ENCODE data around the gene CLEC5A.

GRCh38 chr7:141992156-141992555 is 45.4 kb upstream of the CLEC5A start:
- TF ChIP-seq CTCF (IDR thresholded peaks at IDR 0.05; ENCODE audit: poor library complexity) (no peak), EZH2 (IDR thresholded peaks at IDR 0.05; ENCODE audit: borderline replicate concordance) (no peak), EZH2phosphoT487 (IDR thresholded peaks at IDR 0.05; ENCODE audit: low read depth, severe bottlenecking, unreplicated experiment) (no peak)
